22Rv1 (cell line): ENCODE data around the gene SOD3.

Experiments used
- H3K27ac ChIP-seq: fragments of 450-650 bp; 2 replicates; pipeline ENCODE4 v1.5.1; 2017
- CTCF ChIP-seq: fragments of 450-650 bp; IDR thresholded peaks from 2 replicates; pipeline ENCODE4 v1.5.1; 2017; ENCODE audit warnings: mild to moderate bottlenecking
- ZFX ChIP-seq: fragments of 450-650 bp; IDR thresholded peaks from 2 replicates; pipeline ENCODE4 v1.6.1; 2017; ENCODE audit warnings: antibody characterized with exemption, borderline replicate concordance

Gene SOD3

GRCh38 chr4:24798036-24798610, 2.8 kb downstream of the SOD3 start:
- no peak overlapping the region for H3K27ac ChIP-seq
- TF ChIP-seq CTCF, result no peak
- no peak for TF ChIP-seq ZFX

- TF ChIP-seq CTCF, result no peak
- no peak for TF ChIP-seq ZFX
- H3K27ac ChIP-seq, result no peak overlapping the region
Measured at GRCh38 chr4:24799196-24799543, 3.8 kb downstream of the SOD3 start.

GRCh38 chr4:24799544-24800324, 4.4 kb downstream of the SOD3 start:
- TF ChIP-seq CTCF (no peak), ZFX (no peak)

GRCh38 chr4:24800325-24800895, 5.0 kb downstream of the SOD3 start:
- TF ChIP-seq ZFX, result no peak
- TF ChIP-seq CTCF, result no peak
- no peak overlapping the region for H3K27ac ChIP-seq

More at GRCh38 chr4:24799544-24800324, 4.4 kb downstream of the SOD3 start:
- no peak overlapping the region for H3K27ac ChIP-seq

GRCh38 chr4:24801136-24801855, 5.9 kb downstream of the SOD3 start:
- H3K27ac ChIP-seq, result no peak overlapping the region
- TF ChIP-seq ZFX, result no peak
- TF ChIP-seq CTCF, result no peak

GRCh38 chr4:24802648-24803047, 7.3 kb downstream of the SOD3 start:
- TF ChIP-seq ZFX (no peak), CTCF (no peak)
- no peak overlapping the region for H3K27ac ChIP-seq
